Amniotic stem cell (primary cell): Measurements from ENCODE around the gene NTF3.

Experiments used
- DNase-seq: peaks from one replicate; lab custom pipeline; 2025; lab: John Stamatoyannopoulos, UW

NTF3 gene

GRCh38 chr12:5430641-5431603 lies 986 bp upstream of the NTF3 start:
- DNase-seq, result no peak

GRCh38 chr12:5433081-5433844 lies 1.4 kb downstream of the NTF3 start:
- no peak for DNase-seq

DNA sequence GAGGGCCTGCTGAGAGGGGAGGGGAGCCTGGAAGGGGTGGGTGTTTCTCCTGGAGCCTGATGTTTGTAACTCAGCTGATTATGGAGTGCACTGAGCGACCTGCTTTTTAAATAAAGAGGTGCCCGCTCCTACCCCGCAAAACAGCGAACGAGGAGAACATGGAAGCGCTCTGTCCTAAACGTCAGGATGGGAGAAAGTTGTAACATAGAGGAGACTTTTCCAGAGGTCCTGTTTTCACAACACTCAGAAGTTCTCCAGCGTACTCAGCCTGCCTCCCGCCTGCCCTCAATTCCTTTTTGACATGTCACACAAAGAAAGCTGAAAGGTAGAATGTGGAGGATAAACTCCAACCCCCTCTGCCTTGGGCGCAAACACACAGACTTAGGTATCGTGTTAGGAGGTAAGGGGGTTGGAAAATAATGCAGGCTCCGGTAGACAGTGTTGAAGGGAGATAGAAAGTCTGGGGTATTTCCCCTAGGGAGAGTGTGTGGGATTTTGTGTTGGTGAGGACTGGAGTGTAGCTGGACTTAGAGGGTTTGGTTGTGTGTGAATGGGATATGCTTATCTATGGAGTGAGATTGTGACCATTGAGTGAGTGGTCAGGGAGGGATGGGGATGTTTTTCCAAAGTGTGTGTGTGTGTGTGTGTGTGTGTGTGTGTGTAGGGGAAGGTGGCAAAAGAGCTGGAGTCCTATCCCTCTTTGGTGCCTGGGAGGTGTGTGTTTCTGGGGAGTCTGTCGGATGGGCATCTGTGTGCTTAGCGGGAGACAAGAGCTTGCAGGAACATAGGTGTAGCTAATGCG lies 2.1 kb downstream of the NTF3 start:
- no peak for DNase-seq

DNA sequence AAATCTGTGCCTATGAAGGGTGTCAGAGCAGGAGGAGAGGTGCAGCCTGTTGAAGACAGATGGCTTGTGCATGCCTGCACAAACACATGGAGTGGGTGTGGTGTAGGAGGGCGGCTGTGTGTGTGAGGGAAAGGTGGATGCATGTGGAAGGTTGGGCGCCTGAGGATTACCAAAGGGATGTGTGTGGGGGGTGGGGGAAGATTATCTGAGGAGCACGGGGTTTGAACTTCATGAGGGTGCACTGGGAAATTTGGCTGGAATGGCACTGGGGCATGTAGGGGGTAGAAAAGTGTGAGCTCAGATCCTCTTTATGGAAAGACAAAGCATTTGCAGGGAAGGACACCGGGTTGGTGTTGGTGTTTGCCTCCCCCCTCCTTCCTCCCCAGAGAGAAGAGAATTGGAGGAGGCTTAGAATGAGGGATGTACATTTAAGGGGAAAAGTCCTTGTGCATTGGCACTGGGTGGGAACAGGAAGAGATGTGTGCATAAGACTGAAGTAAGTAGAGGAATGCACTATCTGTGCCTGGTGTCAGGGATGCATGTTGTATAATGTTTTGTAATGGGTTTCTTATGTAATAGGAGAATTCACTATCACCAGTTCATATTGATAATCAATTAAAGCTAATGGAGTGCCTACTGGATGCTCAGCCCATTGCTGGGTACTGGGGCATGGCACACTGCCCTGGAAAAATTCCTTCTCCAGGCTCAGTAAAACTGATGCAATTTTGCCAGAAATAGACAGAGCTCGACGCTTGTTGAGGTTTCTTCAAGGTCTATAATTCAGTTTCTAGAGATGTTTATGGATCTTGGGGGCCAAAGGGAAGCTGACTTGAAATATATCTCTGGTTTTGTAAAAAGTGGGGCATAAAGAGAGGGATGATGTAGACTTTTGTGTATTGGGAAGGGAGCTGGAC lies 3.0 kb downstream of the NTF3 start:
- no peak for DNase-seq

- DNase-seq, result no peak
These were observed 5.3 kb downstream of the NTF3 start for GRCh38 chr12:5437182-5437583.

DNA sequence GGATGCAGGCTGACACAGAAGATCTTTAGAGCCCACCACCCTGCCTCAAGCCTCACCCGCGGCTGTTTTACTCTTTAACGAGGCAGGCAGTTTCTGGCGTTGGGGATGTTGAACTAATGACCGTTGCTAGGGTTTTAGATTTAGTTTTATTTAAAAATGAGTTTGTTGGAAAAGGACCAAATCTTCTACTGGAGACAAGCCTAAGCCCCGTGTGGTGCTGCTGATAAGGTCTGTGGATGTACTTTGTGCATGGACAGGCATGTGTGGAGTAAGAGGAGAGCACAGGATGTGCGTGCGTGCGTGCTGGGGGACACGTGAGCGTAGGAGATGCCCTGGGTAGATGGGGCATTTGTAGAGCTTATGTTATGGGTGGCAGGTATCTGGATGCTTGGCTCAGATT lies 5.7 kb downstream of the NTF3 start:
- no peak for DNase-seq

DNA sequence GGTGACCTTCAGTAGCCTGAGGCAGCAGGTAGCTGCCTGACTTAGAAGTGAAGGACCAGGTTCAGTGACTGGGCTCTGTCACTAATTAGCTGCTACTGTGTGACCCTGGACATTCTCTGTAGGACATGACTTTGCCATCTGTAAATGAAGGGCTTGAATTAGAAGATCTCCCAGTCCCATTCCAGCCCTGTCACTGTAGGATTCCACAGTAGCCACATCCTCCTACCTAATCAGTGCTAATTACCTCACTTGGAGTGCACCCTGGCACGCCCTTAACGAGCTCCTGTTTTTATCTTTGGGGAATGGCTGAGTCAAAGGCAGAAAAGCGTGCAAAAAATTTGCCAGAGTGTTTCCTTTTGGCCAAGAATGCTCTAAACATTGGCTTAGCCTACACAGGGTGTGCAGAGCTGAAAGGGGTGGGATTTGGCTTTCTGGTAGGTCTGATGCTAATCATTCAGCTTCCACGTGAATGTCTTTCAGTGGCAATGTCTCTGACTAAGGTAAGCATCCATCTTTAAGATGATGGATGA lies 6.8 kb downstream of the NTF3 start:
- DNase-seq, result no peak

- no peak for DNase-seq
These were observed 7.5 kb downstream of the NTF3 start for GRCh38 chr12:5439371-5439771.

DNA sequence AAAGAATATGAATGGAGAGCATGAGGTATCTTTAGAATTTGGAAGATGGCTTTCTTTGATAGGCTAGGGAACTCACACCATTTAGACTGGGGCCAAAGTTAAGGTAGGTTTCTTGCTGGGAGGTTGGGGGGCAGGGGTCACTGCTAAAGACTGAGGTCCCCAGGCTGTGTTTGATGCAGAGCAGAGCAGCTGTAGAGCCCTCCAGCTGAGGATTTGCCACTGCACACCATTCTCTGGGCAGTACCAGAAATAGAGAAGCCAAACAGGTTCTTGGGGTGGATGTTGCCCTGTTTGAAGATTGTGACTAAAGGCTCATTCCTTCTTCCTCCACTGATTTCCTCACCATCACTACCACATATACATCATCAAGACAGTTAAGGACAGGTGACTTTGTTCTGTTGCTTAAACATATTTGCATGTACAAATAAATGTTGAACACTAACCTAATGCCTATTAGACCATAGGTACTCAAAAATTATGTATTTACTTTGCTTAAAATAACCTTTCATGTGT lies 7.9 kb downstream of the NTF3 start:
- no peak for DNase-seq

GRCh38 chr12:5440978-5441377 lies 9.1 kb downstream of the NTF3 start:
- DNase-seq, result no peak

DNA sequence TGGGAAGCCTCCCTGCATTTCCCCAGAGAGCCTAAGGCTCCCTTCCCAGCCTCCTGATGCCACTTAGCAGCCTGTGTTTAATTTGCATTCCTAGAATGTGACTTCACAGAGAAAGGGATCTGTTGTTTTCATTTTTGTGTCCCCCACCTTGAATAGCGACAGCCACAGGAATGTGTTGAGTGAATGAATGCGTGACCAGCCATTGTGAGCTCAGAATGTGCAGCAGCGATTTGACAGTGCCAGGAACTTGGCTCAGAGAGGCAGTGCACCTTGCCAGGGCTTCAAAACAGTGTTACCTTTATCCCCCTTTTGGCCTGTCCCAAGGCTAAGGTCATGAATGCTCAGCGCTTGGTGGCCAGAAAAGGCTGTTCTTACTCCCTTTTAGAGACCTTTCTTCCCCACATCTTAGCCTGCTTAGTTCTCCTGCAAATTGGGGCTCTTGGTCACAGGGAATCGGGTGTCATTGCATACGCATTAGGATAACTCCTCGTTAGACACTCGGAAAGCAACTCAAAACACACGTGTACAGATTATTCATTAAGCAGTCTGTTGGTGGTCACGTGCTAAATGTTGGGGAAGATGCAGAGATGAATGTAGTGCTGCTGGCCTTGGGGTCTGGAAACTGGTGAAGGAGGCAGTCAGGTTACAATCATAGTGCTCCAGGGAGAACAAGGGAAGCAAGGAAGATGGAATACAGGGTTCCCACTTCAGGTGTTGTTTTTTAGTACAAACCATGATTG lies 9.8 kb downstream of the NTF3 start:
- DNase-seq, result no peak

DNA sequence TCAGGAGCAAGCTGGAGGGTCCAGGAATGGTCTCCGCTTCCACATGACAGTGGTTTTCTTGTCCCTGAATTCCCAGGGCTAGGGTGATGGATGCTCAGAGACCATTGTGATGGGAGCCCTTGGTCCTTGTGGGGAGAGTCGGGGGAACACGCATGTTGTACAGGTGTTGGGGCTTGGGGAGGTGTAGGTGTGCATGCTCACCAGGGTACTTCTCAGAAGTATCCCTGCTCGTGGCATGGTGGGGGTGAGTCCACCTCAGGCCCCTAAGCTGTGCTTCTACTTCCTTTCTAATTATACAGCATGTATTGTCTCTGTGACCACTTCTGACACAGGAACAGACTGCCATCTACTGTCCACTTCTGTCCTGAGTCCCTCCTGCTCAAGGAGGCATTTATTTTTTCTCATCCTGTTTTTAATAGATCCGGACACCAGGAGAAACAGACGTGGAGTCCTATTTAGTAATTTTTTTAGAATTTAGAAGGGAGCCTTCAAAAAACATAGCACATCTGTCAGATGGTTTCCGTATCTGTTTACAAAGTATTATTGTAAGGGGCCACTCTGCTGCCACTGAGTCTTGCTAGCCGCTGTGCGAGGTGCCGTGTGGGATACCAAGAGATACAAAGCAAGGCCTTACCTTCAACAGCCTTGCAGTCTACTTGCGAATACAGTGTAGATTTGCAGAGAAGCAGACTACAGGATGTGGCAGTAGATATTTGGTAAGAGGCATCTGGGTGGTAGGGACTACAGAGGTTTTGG lies 10.5 kb downstream of the NTF3 start:
- DNase-seq, result peak; percentile 37

GRCh38 chr12:5444520-5444919 lies 12.6 kb downstream of the NTF3 start:
- DNase-seq, result no peak

- no peak for DNase-seq
These were observed 15.4 kb downstream of the NTF3 start for GRCh38 chr12:5447320-5447719.

DNA sequence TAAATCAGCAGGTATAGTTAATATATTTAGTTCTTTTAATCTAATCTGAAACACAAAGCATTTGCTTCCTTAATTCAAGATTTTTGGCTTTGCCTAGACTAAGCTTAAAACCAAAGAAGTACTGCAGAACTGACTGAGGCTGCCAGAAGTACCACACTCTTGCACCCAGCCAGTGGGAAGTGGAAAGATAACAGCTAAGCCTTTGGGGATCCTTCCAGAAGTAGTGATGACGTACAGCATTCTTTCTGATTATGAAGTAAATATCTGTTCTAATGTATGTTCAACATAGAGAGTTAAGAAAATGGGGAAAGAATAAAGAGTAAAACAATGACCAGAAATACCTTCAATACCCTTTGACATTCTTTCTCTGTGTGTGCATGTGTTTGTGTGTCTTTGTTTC lies 19.3 kb downstream of the NTF3 start:
- DNase-seq, result no peak

DNA sequence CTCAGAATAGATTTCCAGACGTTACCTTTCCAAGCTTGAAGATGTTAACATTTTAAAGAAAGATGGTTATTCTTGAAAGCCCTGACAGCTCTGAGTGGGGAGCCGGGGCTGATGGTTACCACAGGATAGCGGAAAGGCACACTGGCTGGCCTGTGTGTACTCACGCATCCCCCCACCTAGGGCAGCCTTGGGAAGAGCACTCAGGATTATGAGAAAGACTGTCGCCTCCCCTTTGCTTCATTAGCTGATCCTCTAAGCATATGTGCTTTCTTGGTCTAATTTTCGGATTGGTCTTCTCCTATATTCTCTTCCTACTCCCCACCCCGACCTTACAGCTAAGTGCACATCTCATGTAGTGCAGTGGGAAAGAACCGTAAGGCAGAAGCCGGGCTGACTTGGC lies 20.7 kb downstream of the NTF3 start:
- no peak for DNase-seq

- DNase-seq, result no peak
These were observed 21.6 kb downstream of the NTF3 start for GRCh38 chr12:5453466-5453865.

- no peak for DNase-seq
These were observed 23.1 kb downstream of the NTF3 start for GRCh38 chr12:5455045-5455444.

DNA sequence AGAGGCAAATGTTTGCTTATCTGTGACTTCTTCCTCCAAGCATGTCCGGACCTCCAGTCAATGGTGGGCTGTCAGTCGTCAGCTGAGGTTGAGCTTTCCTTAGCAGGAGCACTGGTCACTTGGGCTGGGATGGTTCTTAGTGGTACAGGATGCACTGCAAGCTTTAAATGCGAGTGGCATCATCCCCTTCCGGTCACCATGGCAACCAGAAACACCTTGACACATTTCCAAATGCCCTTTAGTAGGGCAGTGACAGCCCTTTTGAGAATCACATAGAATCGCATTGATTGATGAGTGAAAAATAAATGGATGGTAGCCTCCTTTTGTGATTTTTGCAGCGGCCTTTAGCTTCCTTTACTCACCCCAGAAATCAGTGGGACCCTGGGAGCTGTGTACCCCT lies 24.1 kb downstream of the NTF3 start:
- no peak for DNase-seq
